SK-N-MC (cell line): ENCODE results near the gene MAP7.

Source experiments
- EZH2 ChIP-seq: fragments of 200-600 bp; sonication (generic); IDR thresholded peaks from one replicate; pipeline ENCODE4 v1.6.1; 2017; ENCODE audit warnings: antibody characterized with exemption
- FOXP2 ChIP-seq: optimal IDR thresholded peaks from 2 replicates; pipeline ENCODE3; 2011; ENCODE audit warnings: mild to moderate bottlenecking, moderate library complexity; ENCODE audit not compliant: insufficient read depth; ENCODE audit errors: extremely low read length, control extremely low read depth
- POLR2AphosphoS5 ChIP-seq: IDR thresholded peaks from 2 replicates; pipeline ENCODE4 v1.6.1; 2012; ENCODE audit warnings: mild to moderate bottlenecking, low read depth, low read length, borderline replicate concordance

- TF ChIP-seq POLR2AphosphoS5 (no peak), EZH2 (no peak), FOXP2 (no peak)
Measured at GRCh38 chr6:136426627-136427377, 123.4 kb downstream of the MAP7 start.
